GM19023 (cell line): ENCODE data around the gene ST3GAL2.
"Not testable (repeated sequence)": the region's sequence is repeated elsewhere in the genome, so short reads cannot be mapped to it uniquely, and the experiment has no call there.

Experiments used
- ATAC-seq: cut with Tn5 transposase; IDR thresholded peaks from one replicate; pipeline ENCODE4 v1.9.1; 2021; ENCODE audit warnings: mild to moderate bottlenecking, moderate library complexity; ENCODE audit not compliant: unreplicated experiment

Gene ST3GAL2

GRCh38 chr16:70342016-70342415 is 96.9 kb downstream of the ST3GAL2 start:
- no peak for ATAC-seq

GRCh38 chr16:70341600-70341999 is 97.3 kb downstream of the ST3GAL2 start:
- ATAC-seq: no peak

DNA sequence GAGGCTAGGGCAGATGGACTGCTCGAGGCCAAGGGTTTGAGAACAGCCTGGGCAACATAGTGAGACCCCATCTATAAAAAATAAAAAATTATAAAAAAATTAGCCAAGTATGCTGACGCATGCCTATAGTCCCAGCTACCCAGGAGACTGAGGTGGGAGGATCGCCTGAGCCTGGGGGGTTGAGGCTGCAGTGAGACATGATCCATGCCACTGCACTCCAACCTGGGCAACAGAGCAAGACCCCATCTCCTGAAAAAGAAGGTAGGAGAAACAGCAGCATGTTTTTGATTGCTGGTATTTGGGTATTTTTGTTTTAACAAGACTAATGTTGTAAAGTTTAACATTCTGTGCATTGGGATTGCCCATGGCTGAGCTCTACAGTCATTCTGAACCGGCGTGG is 101.1 kb downstream of the ST3GAL2 start:
- ATAC-seq: no peak

DNA sequence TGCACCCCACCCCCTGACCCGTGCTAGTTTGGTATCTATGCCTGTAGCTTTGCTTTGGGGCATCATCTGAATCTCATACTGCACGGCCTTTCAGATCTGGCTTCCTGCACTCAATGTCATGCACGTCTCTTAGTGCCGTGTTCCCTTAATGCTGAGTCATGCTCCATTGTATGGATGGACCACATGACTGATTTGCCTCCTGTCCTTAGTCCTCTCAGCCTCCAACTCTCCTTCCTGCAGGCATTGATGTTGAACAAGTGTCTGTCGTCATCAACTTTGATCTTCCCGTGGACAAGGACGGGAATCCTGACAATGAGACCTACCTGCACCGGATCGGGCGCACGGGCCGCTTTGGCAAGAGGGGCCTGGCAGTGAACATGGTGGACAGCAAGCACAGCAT is 106.2 kb downstream of the ST3GAL2 start:
- not testable (repeated sequence) for ATAC-seq

DNA sequence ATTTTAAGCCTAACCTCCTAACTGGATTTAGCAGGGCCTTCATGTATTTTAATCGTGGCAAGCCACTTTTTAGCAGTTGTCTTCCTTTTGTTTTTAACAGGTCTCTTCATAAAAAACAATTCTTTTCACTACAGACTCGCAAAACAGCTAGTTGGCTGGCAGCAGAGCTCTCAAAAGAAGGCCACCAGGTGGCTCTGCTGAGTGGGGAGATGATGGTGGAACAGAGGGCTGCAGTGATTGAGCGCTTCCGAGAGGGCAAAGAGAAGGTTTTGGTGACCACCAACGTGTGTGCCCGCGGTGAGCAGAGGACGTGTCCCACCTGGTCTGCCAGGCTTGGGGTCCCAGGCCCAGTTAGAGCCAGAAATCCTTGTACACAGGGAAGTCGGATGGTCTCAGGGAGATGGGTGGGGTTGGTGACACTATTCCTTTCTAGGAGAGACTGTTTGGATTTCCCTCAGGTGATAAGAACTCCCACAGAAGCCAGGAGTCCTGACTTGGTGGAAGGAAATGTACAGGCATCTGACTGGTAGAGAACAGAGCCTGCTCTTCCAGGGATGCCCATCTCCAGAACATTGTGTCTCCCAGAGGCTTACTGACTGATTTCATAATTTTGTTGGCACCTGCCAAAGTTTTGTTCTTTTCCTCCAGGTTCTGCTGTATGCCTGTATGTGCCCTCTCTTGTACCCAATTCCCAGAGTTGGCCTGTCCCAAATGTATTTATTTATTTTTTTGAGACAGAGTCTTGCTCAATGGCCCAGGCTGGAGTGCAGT is 107.1 kb downstream of the ST3GAL2 start:
- ATAC-seq: no peak

GRCh38 chr16:70331091-70331490 is 107.8 kb downstream of the ST3GAL2 start:
- no peak for ATAC-seq
